ENCODE measurements around the gene SMYD3.

SMYD3 gene

DNA sequence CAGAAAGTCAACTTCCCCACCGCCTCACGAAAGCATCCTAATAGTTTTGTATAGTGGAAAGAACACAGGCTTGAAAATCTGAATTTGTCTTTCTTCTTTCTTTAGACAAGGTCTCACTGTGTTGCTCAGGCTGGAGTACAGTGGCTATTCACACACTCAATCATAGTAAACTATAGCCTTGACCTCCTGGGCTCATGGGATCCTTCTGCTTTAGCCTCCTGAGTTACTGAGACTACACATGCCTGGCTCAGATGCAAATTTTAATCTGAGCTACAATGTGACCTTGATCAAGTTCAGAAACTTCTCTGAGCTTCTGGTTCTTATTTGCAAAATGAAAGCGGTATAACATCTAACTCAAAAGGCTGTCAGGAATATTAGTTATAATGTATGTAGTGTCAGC, 362.1 kb downstream of the SMYD3 start:
- TF ChIP-seq, protein P1, sequence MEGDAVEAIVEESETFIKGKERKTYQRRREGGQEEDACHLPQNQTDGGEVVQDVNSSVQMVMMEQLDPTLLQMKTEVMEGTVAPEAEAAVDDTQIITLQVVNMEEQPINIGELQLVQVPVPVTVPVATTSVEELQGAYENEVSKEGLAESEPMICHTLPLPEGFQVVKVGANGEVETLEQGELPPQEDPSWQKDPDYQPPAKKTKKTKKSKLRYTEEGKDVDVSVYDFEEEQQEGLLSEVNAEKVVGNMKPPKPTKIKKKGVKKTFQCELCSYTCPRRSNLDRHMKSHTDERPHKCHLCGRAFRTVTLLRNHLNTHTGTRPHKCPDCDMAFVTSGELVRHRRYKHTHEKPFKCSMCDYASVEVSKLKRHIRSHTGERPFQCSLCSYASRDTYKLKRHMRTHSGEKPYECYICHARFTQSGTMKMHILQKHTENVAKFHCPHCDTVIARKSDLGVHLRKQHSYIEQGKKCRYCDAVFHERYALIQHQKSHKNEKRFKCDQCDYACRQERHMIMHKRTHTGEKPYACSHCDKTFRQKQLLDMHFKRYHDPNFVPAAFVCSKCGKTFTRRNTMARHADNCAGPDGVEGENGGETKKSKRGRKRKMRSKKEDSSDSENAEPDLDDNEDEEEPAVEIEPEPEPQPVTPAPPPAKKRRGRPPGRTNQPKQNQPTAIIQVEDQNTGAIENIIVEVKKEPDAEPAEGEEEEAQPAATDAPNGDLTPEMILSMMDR (IDR thresholded peaks at IDR 0.05; ENCODE audit: insufficient read depth, low read length, poor library complexity, severe bottlenecking): no peak

DNA sequence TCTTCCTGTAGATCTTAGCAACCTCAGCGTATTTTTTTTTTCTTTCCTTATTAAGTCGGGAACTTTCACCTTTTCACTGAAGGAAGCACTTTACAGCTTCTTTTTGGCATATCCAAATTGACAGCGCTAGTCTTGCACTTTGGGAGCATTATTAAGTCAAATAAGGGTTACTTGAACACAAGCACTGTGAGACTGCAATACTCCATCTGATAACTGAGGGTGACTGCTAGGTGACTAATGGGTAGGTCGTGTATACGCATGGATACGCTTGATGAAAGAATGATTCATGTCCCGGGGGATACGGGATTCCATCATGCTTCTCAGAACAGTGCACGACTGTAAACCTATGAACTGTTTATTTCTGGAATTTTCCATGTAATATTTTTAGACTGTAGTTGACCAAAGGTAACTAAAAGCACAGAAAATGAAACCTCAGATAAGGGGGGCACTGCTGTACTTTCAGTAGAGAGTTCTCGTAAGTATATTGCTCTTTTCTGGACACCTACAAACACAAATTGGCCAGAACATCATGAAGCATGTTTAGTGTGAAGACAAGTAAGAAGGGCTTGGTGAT, 364.7 kb downstream of the SMYD3 start:
- Histone ChIP-seq H3K36me3 (ENCODE audit: control insufficient read depth, insufficient read depth, low read length) (no peaks in the 10 kb centered on the region), H3K4me3 (replicated peaks; ENCODE audit: low read depth, low read length) (no peak overlapping the region), H3K27me3 (replicated peaks; ENCODE audit: control insufficient read depth, insufficient read depth, low read length) (no peaks in the 10 kb centered on the region)
- TF ChIP-seq, protein P1 (IDR thresholded peaks at IDR 0.05; ENCODE audit: insufficient read depth, low read length, poor library complexity, severe bottlenecking): no peak
- DNase-seq (ENCODE audit: extremely low read depth, insufficient read length): no peak

More for the DNA sequence above, 362.1 kb downstream of the SMYD3 start:
- DNase-seq (ENCODE audit: extremely low read depth, insufficient read length): no peak
- no peaks in the 10 kb centered on the region for H3K27me3 ChIP-seq (replicated peaks; ENCODE audit: control insufficient read depth, insufficient read depth, low read length)
- no peak overlapping the region for H3K4me3 ChIP-seq (replicated peaks; ENCODE audit: low read depth, low read length)
- no peaks in the 10 kb centered on the region for H3K36me3 ChIP-seq (ENCODE audit: control insufficient read depth, insufficient read depth, low read length)

DNA sequence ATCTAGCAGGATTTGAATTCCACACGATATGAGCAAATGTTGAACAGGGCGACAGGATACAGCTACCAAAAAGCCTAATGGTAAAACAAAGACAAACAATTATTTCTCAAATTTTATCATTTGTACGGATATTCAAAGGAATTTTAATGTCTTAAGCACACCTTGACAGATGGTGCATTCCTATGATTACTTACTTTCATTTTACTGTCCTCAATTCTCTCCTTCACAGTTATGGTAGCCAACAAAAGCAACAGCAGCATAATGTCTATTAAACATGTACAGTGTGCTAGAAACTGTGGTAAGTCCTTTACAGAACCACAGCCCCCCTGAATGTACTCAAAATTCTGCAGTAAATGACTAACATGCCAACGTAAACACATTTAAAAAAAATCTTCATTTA, 365.8 kb downstream of the SMYD3 start:
- no peak overlapping the region for H3K4me3 ChIP-seq (replicated peaks; ENCODE audit: low read depth, low read length)
- DNase-seq (ENCODE audit: extremely low read depth, insufficient read length): no peak
- H3K36me3 ChIP-seq (ENCODE audit: control insufficient read depth, insufficient read depth, low read length): no peaks in the 10 kb centered on the region
- TF ChIP-seq, protein P1 (IDR thresholded peaks at IDR 0.05; ENCODE audit: insufficient read depth, low read length, poor library complexity, severe bottlenecking): no peak
- H3K27me3 ChIP-seq (replicated peaks; ENCODE audit: control insufficient read depth, insufficient read depth, low read length): no peaks in the 10 kb centered on the region

DNA sequence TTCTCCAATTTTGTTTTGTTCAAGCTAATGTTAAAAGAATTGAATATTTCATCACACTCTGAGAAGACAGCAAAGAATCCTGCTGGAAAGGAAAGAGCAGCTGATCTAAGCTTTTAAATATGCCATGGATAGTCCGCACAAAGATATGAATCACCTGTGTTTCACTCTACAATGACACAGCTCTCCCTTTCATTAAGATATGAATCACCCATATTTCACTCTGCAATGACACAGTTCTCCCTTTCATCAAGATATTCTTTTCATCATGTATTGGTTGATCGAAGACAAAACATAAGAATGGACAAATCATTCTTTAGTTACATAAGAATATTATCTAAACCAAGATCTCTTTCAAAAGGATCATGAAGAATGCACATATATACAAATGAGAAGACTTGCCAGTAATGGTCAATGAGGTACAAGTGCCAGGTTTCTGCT, 367.3 kb downstream of the SMYD3 start:
- Histone ChIP-seq H3K27me3 (replicated peaks; ENCODE audit: control insufficient read depth, insufficient read depth, low read length) (no peaks in the 10 kb centered on the region), H3K4me3 (replicated peaks; ENCODE audit: low read depth, low read length) (no peak overlapping the region), H3K36me3 (ENCODE audit: control insufficient read depth, insufficient read depth, low read length) (no peaks in the 10 kb centered on the region)
- DNase-seq (ENCODE audit: extremely low read depth, insufficient read length): no peak
- TF ChIP-seq, protein P1 (IDR thresholded peaks at IDR 0.05; ENCODE audit: insufficient read depth, low read length, poor library complexity, severe bottlenecking): no peak

DNA sequence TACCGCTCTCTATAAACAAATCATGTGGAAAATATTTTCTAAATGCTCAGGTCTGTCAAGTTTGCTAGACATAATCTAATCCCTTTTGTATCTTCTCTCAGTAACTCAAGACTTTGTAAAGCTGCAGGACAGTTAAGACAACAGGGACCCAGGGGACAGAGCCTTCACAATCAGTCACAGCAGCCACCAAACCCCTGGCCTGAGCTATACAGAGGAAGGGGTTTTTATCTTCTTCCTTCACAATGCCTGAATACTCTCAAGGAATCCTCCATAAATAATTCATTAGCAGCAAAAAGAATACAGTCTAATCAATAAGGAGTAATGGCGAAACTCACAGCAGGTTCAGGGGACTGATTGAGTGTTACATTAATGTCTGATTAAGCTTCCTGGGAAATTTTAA, 368.3 kb downstream of the SMYD3 start:
- no peaks in the 10 kb centered on the region for H3K36me3 ChIP-seq (ENCODE audit: control insufficient read depth, insufficient read depth, low read length)
- H3K4me3 ChIP-seq (replicated peaks; ENCODE audit: low read depth, low read length): no peak overlapping the region
- no peaks in the 10 kb centered on the region for H3K27me3 ChIP-seq (replicated peaks; ENCODE audit: control insufficient read depth, insufficient read depth, low read length)
- no peak for DNase-seq (ENCODE audit: extremely low read depth, insufficient read length)
- TF ChIP-seq, protein P1 (IDR thresholded peaks at IDR 0.05; ENCODE audit: insufficient read depth, low read length, poor library complexity, severe bottlenecking): no peak

DNA sequence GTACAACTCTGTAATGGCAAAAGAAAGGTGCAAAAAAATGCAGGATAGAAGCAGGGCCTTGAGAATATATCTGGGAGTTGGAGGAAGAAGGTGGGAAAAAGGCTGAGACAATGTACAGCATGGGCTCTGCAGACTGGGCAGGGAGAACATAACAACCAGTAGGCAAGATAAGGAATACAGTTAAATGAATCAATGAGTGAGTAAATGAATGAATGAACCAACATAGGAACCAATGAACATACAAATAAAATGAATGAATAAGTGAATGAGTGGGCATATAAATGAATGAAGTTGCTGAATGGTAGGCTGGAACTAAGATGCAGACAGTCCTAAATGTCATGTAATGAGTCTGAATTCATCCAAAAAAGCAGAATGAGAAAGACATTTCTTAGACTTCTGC, 370.6 kb downstream of the SMYD3 start:
- Histone ChIP-seq H3K27me3 (replicated peaks; ENCODE audit: control insufficient read depth, insufficient read depth, low read length) (no peaks in the 10 kb centered on the region), H3K36me3 (ENCODE audit: control insufficient read depth, insufficient read depth, low read length) (no peaks in the 10 kb centered on the region), H3K4me3 (replicated peaks; ENCODE audit: low read depth, low read length) (no peak overlapping the region)
- TF ChIP-seq, protein P1 (IDR thresholded peaks at IDR 0.05; ENCODE audit: insufficient read depth, low read length, poor library complexity, severe bottlenecking): no peak
- no peak for DNase-seq (ENCODE audit: extremely low read depth, insufficient read length)

All from GM06990 (cell line).